ENCODE measurements around the gene PTPN11. TPM values are rescaled to one million over a fixed set of nuclear protein-coding genes. Genes with fewer than 3 reads are reported as not detected.
A peak's percentile ranks its signal among the peaks of the same experiment; 100 is the strongest.
"Not testable (repeated sequence)": the region's sequence is repeated elsewhere in the genome, so short reads cannot be mapped to it uniquely, and the experiment has no call there.

PTPN11 gene
- total and polyA plus RNA-seq, 8 donors = 16.3 to 114 (median 67.5) TPM

DNA sequence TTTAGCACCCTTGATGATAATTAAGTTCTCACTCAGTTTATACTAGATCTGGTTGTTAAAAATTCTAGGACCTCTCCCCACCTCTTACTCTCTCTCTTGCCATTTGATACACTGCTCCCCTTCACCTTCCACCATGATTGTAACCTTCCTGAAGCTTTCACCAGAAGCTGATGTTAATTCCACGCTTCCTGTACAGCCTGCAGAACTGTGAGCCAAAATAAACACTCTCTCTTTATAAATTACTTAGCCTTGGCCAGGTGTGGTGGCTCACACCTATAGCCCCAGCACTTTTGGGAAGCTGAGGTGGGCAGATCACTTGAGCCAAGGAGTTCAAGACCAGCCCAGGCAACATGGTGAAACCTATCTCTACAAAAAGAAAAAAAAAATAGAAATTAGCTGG is 25.4 kb upstream of the PTPN11 start:
- Histone ChIP-seq H3K27ac (no peak overlapping the region), H3K4me1 (no peaks in the 10 kb centered on the region), H3K9me3 (no peaks in the 10 kb centered on the region), H3K36me3 (no peaks in the 10 kb centered on the region), H3K4me3 (no peak overlapping the region), H3K27me3 (no peaks in the 10 kb centered on the region)
- TF ChIP-seq CTCF (IDR thresholded peaks at IDR 0.05) (no peak), EP300 (IDR thresholded peaks at IDR 0.05) (no peak), POLR2AphosphoS5 (IDR thresholded peaks at IDR 0.05) (no peak), POLR2A (IDR thresholded peaks at IDR 0.05) (no peak)
- 16 to 45% (median 38%) methylated on average over 1 of the region's 1 CpG for WGBS, 5 donors
- intact Hi-C loops (cut with DNase I; ENCODE audit: low total_unique reads) = no loop called here
- DNase-seq = no peak

DNA sequence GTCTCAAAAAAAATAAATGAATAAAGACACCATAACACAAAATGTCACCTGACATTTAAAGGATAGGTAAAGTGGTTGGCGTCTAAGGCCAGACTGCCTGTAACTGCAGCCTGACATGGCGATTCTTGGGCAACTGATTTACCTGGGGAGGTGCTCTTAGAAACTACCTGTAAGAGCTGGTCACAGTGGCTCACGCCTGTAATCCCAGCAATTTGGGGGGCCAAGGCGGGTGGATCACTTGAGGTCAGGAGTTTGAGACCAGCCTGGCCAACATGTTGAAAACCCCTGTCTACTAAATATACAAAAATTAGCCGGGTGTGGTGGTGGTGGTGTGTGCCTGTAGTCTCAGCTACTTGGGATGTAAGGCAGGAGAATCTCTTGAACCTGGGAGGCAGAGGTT is 17.7 kb upstream of the PTPN11 start:
- Histone ChIP-seq H3K4me1 (peaks cover 0 to 2% (median 0%) of the 10 kb centered on the region in 4 donors), H3K27me3 (no peaks in the 10 kb centered on the region), H3K36me3 (peaks cover 19 to 28% (median 26%) of the 10 kb centered on the region in 4 donors), H3K27ac (no peak overlapping the region), H3K9me3 (no peaks in the 10 kb centered on the region), H3K4me3 (no peak overlapping the region)
- 90 to 95% (median 90%) methylated on average over 5 of the region's 5 CpGs for WGBS, 5 donors
- DNase-seq = no peak
- intact Hi-C loops (cut with DNase I; ENCODE audit: low total_unique reads) = no loop called here
- TF ChIP-seq POLR2A (IDR thresholded peaks at IDR 0.05) (no peak), POLR2AphosphoS5 (IDR thresholded peaks at IDR 0.05) (no peak), EP300 (IDR thresholded peaks at IDR 0.05) (no peak), CTCF (IDR thresholded peaks at IDR 0.05) (no peak)

GRCh38 chr12:112401903-112402498 is 16.7 kb upstream of the PTPN11 start:
- DNase-seq = no peak
- intact Hi-C loops (cut with DNase I; ENCODE audit: low total_unique reads) = no loop called here
- no peaks in the 10 kb centered on the region for H3K27me3 ChIP-seq
- no peaks in the 10 kb centered on the region for H3K9me3 ChIP-seq
- no peak overlapping the region for H3K27ac ChIP-seq
- H3K4me1 ChIP-seq = peaks cover 0 to 11% (median 2%) of the 10 kb centered on the region in 4 donors
- 45 to 56% (median 49%) methylated on average over 5 of the region's 5 CpGs for WGBS, 5 donors
- H3K4me3 ChIP-seq = no peak overlapping the region
- TF ChIP-seq POLR2AphosphoS5 (IDR thresholded peaks at IDR 0.05) (no peak), CTCF (IDR thresholded peaks at IDR 0.05) (no peak), POLR2A (IDR thresholded peaks at IDR 0.05) (no peak), EP300 (IDR thresholded peaks at IDR 0.05) (no peak)
- peaks cover 28 to 37% (median 35%) of the 10 kb centered on the region in 4 donors for H3K36me3 ChIP-seq

DNA sequence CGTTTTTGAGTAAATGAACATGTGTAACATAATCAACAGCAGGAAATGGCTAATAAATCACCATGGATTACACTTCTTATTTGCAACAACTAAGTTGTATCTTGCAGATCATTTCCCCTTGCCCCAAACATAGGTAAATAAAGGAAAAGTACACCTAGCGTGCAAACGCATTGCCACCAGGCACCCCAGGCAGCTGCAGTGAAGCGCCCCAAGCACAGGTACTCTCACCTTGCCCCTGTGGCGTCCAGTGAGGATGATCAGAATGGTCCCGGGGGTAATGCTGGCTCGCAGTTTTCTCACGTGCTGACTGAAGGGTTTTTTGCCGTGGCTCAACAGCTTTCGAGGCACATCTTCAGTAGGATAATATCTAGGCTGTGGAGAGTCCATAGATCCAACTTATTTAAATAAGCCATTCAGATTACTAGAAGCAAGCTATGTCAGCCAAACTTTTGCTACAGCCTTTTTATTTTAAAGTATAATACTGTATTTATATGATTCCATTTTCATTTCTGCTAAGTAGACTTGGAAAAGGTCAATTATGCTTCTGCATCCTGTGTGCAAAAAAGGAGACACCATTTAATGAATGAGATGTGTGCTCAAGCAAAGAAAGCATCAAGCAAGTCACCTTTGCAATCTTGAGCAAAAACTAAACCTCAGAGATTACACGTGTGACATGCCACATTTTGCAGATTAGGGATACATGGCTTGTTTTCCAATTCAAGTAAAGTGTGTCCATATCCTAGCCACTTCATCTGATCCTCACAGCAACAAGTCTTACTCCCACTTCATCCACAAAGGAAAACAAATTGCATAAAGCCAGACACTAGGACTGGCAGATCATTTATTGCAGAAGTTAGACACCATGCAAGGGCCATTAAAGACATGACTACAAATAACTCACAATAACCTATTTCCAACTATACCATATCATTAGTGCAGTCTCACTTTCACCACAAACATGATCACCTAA is 11.9 kb upstream of the PTPN11 start:
- Histone ChIP-seq H3K4me3 (peak overlapping the region in 2 of 4 donors; percentile 66 to 82), H3K36me3 (peaks cover 39 to 50% (median 48%) of the 10 kb centered on the region in 4 donors), H3K27me3 (no peaks in the 10 kb centered on the region), H3K4me1 (peaks cover 12 to 30% (median 22%) of the 10 kb centered on the region in 4 donors), H3K27ac (no peak overlapping the region), H3K9me3 (no peaks in the 10 kb centered on the region)
- TF ChIP-seq POLR2A (IDR thresholded peaks at IDR 0.05) (no peak), EP300 (IDR thresholded peaks at IDR 0.05) (no peak), CTCF (IDR thresholded peaks at IDR 0.05) (no peak), POLR2AphosphoS5 (IDR thresholded peaks at IDR 0.05) (no peak)
- DNase-seq = no peak
- intact Hi-C loops (cut with DNase I; ENCODE audit: low total_unique reads) = no loop called here
- WGBS, 5 donors = 72 to 78% (median 76%) methylated on average over 11 of the region's 11 CpGs

- Histone ChIP-seq H3K4me1 (peaks cover 12 to 32% (median 22%) of the 10 kb centered on the region in 4 donors), H3K36me3 (peaks cover 39 to 50% (median 48%) of the 10 kb centered on the region in 4 donors), H3K27ac (peak overlapping the region in 1 of 5 donors; percentile 89), H3K4me3 (peak overlapping the region in 2 of 4 donors; percentile 66 to 82)
- H3K9me3 ChIP-seq; DNase-seq; H3K27me3 ChIP-seq; intact Hi-C loops (cut with DNase I; ENCODE audit: low total_unique reads): not testable (repeated sequence)
- 66 to 72% (median 70%) methylated on average over 6 of the region's 6 CpGs for WGBS, 5 donors
These were observed 11.1 kb upstream of the PTPN11 start for GRCh38 chr12:112407683-112408082.

All from stomach (tissue), 9 donors.